ENCODE results near the gene NFIC. TPM values are rescaled to one million over a fixed set of nuclear protein-coding genes. Genes with fewer than 3 reads are reported as not detected.

Gene NFIC
- total RNA-seq, 6 donors from 2014 or later: 96.1 to 175 (median 154) TPM

DNA sequence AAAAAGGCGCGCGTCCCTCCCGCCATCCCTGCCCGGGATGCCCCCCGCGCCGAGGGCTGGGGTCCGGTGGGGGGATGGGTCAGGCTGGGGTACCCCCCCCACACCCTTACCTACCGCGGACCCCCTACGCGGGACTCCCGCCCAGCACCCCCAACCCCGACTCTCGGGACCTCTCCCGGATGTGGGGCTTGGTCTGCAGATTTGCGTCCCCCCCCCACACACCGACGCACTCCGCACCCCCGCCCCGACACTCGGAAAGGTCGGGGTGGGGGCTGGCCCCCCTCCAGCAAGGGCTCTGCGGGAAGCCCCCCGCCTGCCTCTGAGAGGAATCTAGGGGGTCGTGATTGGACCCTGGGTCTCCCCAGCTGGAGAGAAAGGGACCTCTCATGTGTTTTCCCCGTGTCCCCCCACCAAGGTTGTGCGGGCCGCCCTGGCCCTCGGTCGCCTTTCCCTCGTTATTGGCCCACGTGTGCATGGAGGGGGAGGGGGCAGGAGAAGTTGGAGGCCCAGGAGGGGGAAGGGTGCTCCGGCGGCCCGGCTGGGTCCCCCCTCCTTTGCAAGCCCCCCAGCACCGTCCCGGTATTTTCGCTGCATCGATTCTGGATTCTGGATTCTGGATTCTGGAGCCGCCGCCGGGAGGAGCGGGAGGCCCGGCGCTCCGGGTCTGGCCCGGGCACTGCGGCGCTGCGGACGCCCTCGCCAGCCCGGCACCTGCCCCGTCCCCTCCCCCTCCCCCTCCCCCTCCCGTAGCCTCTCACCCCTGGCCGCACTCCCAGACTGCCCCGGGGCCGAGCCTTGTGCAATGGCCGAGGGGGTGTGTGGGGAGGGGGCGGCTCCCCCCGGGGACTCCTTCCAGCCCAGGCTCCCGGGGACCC, 607 bp downstream of the NFIC start:
- Histone ChIP-seq H3K4me3 (peak overlapping the region; percentile 78 to 97 (median 88)), H3K9me3 (no peaks in the 10 kb centered on the region), H3K27ac (peak overlapping the region; percentile 95 to 100 (median 98)), H3K36me3 (no peaks in the 10 kb centered on the region), H3K27me3 (no peaks in the 10 kb centered on the region), H3K4me1 (peaks cover 30 to 54% (median 50%) of the 10 kb centered on the region in 4 donors)
- ATAC-seq (ENCODE audit: low FRiP score in 2 of 2): peak; percentile 23 to 31
- 1% methylated on average over 31 of the region's 65 CpGs; no CpG with 5 or more reads in 1 of the 2 donors for WGBS, 2 donors
- TF ChIP-seq EP300 (IDR thresholded peaks at IDR 0.05) (no peak), POLR2AphosphoS5 (IDR thresholded peaks at IDR 0.05) (peak in 1 of 2 donors; percentile 52), POLR2A (IDR thresholded peaks at IDR 0.05) (peak in 2 of 4 donors; percentile 25 to 51)
- TF ChIP-seq, protein P1, sequence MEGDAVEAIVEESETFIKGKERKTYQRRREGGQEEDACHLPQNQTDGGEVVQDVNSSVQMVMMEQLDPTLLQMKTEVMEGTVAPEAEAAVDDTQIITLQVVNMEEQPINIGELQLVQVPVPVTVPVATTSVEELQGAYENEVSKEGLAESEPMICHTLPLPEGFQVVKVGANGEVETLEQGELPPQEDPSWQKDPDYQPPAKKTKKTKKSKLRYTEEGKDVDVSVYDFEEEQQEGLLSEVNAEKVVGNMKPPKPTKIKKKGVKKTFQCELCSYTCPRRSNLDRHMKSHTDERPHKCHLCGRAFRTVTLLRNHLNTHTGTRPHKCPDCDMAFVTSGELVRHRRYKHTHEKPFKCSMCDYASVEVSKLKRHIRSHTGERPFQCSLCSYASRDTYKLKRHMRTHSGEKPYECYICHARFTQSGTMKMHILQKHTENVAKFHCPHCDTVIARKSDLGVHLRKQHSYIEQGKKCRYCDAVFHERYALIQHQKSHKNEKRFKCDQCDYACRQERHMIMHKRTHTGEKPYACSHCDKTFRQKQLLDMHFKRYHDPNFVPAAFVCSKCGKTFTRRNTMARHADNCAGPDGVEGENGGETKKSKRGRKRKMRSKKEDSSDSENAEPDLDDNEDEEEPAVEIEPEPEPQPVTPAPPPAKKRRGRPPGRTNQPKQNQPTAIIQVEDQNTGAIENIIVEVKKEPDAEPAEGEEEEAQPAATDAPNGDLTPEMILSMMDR (IDR thresholded peaks at IDR 0.05): no peak
- peak; percentile 62 to 86 for DNase-seq

DNA sequence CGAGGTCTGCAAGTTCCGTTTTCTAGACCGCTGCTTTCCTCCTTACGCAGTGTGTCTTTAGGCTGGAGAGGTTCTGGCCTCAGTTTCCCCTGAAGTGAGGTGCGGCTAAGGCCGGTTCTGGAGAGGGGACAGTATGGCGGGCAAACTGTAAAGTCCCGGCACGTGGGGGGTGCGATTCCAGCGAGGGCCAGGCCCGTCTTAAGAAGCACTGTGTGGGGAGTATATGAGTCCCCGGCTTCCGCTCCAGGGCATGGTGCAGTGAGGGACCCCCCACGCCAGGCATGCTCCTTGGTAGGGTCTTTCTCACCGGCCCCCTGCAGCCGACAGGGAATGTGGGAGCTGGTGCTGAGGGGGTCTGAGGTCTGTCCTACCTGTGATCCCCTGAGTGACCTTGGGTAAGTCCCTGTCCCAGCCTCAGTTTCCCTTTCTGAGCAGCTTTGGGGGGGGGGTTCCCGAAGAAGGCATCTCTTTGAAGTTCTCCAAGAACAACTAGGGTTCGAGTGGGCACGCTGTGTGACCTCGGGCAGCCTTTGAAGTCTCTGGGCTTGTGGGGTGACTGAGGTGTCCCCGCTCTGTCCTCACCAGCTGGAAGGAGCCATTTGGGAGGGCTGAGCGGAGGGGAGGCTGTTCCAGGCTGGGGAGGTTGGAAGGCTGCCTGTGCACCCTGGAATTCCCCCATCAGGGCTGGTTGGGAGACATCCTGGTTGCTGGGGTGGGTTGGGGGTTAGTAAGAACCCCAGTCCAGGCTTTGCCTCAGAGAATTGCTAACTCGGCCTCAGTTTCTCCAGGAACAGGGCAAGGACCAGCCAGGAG, 1.5 kb downstream of the NFIC start:
- Histone ChIP-seq H3K4me1 (peaks cover 29 to 51% (median 48%) of the 10 kb centered on the region in 4 donors), H3K27ac (peak overlapping the region; percentile 95 to 100 (median 98)), H3K36me3 (no peaks in the 10 kb centered on the region), H3K27me3 (no peaks in the 10 kb centered on the region), H3K4me3 (peak overlapping the region; percentile 78 to 97 (median 88)), H3K9me3 (no peaks in the 10 kb centered on the region)
- TF ChIP-seq POLR2AphosphoS5 (IDR thresholded peaks at IDR 0.05): no peak
- no peak for TF ChIP-seq POLR2A (IDR thresholded peaks at IDR 0.05)
- no peak for ATAC-seq (ENCODE audit: low FRiP score in 2 of 2)
- peak in 1 of 2 donors; percentile 45 for DNase-seq
- 36 to 43% methylated on average over 4 to 24 of the region's 24 CpGs for WGBS, 2 donors

DNA sequence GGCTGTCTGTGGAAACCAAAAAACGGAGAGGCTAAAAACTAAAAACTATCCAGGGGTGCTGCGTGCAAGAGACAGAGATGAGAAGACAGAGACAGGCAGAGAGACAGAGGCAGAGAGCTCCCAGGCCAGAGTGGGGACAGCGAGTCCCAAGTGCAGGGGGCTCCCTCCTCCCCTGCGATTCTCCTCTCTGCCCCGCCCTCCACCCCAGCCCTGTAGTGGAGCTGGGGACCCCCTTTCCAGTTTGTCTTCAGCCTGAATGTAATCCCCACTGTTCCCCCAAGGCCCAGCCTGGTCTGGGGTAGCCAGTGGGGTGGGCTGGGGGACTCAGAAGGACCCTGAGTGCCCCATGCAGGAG, 2.0 kb downstream of the NFIC start:
- ATAC-seq (ENCODE audit: low FRiP score in 2 of 2): no peak
- peaks cover 30 to 51% (median 48%) of the 10 kb centered on the region in 4 donors for H3K4me1 ChIP-seq

DNA sequence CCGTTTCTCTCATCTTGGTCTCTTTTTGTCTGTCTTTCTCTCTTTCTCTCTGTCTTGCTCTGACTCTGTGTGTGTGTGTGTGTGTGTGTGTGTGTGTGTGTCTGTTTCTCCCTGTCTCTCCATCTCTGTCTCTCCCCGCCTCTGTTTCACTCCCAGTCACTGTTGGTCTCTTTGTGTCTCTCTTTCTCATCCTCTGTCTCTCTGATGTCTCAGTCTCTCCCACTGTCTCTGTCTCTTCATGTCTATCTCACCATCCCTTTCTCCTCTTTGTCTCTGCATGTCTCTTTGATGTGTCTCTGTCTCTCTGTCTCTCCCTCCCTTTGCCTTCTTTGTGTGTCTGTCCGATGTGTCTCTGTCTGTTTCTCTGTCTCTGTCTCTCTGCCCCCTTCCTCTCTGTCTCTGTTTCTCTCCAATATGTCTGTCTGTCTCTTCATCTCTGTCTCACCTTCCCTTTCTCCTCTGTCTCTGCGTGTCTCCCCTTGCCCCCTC, 2.5 kb downstream of the NFIC start:
- peak overlapping the region in 3 of 4 donors; percentile 78 to 92 (median 85) for H3K4me3 ChIP-seq
- peaks cover 0 to 3% (median 0%) of the 10 kb centered on the region in 4 donors for H3K36me3 ChIP-seq
- no peak for DNase-seq
- TF ChIP-seq, protein P1 (IDR thresholded peaks at IDR 0.05): no peak
- TF ChIP-seq EP300 (IDR thresholded peaks at IDR 0.05): no peak
- TF ChIP-seq POLR2A (IDR thresholded peaks at IDR 0.05): no peak
- H3K27me3 ChIP-seq: no peaks in the 10 kb centered on the region
- no peak for ATAC-seq (ENCODE audit: low FRiP score in 2 of 2)
- peaks cover 34 to 53% (median 50%) of the 10 kb centered on the region in 4 donors for H3K4me1 ChIP-seq
- no peaks in the 10 kb centered on the region for H3K9me3 ChIP-seq
- H3K27ac ChIP-seq: peak overlapping the region; percentile 95 to 100 (median 98)
- 59 to 61% methylated on average over 4 of the region's 4 CpGs for WGBS, 2 donors

More for the DNA sequence above, 2.0 kb downstream of the NFIC start:
- H3K4me3 ChIP-seq: peak overlapping the region in 3 of 4 donors; percentile 78 to 92 (median 85)
- H3K27me3 ChIP-seq: no peaks in the 10 kb centered on the region
- TF ChIP-seq POLR2AphosphoS5 (IDR thresholded peaks at IDR 0.05): no peak
- WGBS, 2 donors: 46 to 54% methylated on average over 5 of the region's 5 CpGs
- H3K36me3 ChIP-seq: no peaks in the 10 kb centered on the region
- peak overlapping the region; percentile 95 to 100 (median 98) for H3K27ac ChIP-seq
- no peak for DNase-seq
- no peaks in the 10 kb centered on the region for H3K9me3 ChIP-seq

DNA sequence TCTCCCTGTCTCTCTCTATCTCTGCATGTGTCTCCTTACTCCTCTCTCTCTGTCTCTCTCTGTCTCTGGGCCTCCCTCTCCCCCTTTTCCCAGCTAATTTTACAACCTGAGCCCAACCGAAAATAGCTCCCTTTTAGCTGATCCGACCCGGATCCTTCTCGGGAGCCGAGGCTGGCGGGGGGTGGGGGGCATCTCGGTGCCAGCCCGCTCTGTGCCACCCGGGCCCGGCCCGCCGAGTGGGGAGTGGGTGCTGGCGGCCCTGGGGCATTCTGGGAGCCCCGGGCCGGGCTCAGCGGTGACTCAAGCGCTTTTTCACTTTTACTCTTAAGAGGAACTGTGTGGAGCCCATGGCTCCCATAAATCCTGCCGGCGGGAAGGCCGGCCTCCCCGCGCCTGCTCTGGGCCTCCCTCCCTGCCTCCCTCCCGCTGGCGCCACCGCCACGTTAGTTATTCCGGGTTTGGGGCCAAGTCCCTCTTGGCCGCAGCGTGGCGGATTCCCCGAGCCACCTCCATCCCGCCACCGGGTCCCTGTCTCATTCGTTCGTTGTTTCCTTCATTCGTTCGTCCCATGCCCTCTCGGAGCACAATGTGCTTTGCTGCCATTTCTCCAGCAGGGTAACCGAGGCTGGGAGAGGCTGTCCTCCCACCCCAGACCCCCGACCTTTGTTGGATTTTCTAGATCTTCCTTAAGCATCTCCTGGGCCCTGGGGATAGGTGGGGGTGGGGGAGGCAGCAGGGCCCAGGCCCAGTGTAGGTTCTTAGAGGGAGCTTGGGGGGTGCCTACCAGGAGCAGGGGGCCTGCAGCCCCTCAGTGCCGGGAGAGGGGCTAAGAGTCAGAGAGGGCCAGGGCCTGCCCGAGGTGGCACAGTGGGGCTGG, 3.2 kb downstream of the NFIC start:
- peak in 1 of 2 donors; percentile 42 for ATAC-seq (ENCODE audit: low FRiP score in 2 of 2)
- H3K36me3 ChIP-seq: peaks cover 0 to 6% (median 0%) of the 10 kb centered on the region in 4 donors
- H3K4me1 ChIP-seq: peaks cover 40 to 60% (median 51%) of the 10 kb centered on the region in 4 donors
- peak overlapping the region; percentile 70 to 100 (median 98) for H3K27ac ChIP-seq
- WGBS, 2 donors: 39 to 43% methylated on average over 30 to 40 of the region's 42 CpGs
- peak; percentile 77 to 89 for DNase-seq
- TF ChIP-seq, protein P1 (IDR thresholded peaks at IDR 0.05): peak in 1 of 6 experiments; percentile 15
- no peak for TF ChIP-seq EP300 (IDR thresholded peaks at IDR 0.05)
- peak in 1 of 4 donors; percentile 24 for TF ChIP-seq POLR2A (IDR thresholded peaks at IDR 0.05)
- TF ChIP-seq POLR2AphosphoS5 (IDR thresholded peaks at IDR 0.05): peak in 1 of 2 donors; percentile 21
- no peaks in the 10 kb centered on the region for H3K9me3 ChIP-seq
- peak overlapping the region; percentile 7 to 92 (median 82) for H3K4me3 ChIP-seq
- H3K27me3 ChIP-seq: no peaks in the 10 kb centered on the region

All from upper lobe of left lung (tissue), 6 donors.